Vagina (tissue), 2 donors: Measurements from ENCODE around the gene FSTL5. TPM values are rescaled to one million over a fixed set of nuclear protein-coding genes. Genes with fewer than 3 reads are reported as not detected.

ENCODE experiments used
- DNase-seq, 2 donors: peaks; one replicate each; pipeline ENCODE4 v3.0.0-alpha.2; 2017; ENCODE audit errors: extremely low spot score in 2 of 2
- H3K27ac ChIP-seq: fragments of 200-600 bp; sonication (generic); one replicate; pipeline ENCODE4 v1.5.1; 2019
- H3K27me3 ChIP-seq: fragments of 200-600 bp; sonication (generic); one replicate; pipeline ENCODE4 v1.5.1; 2019
- H3K36me3 ChIP-seq, 2 donors: fragments of 200-600 bp; sonication (generic); one replicate each; pipeline ENCODE4 v1.5.1; 2017 to 2019
- H3K4me1 ChIP-seq: fragments of 200-600 bp; sonication (generic); one replicate; pipeline ENCODE4 v1.5.1; 2019
- H3K4me3 ChIP-seq, 2 donors: fragments of 200-600 bp; sonication (generic); 1 replicate in 1 of 2; 2 replicates in 1 of 2; pipeline ENCODE4 v1.5.1; 2016 to 2019
- H3K9me3 ChIP-seq: fragments of 200-600 bp; sonication (generic); one replicate; pipeline ENCODE4 v1.5.1; 2019
- CTCF ChIP-seq, 3 experiments: fragments of 450-650 bp in 2 of 3; fragments of 200-600 bp in 1 of 3; sonication (generic) in 1 of 3; IDR thresholded peaks; one replicate each; pipeline ENCODE4 v1.5.1; 2017 to 2019; ENCODE audit warnings: antibody characterized with exemption in 3 of 3, mild to moderate bottlenecking in 2 of 3, moderate library complexity in 2 of 3
- POLR2A ChIP-seq, 2 donors: fragments of 450-650 bp; IDR thresholded peaks; one replicate each; pipeline ENCODE4 v1.6.1; 2017; ENCODE audit warnings: antibody characterized with exemption in 2 of 2, mild to moderate bottlenecking in 2 of 2, moderate library complexity in 2 of 2
- POLR2AphosphoS5 ChIP-seq, 2 donors: sonication (generic); formaldehyde crosslinking; IDR thresholded peaks; one replicate each; pipeline ENCODE4 v1.9.0; 2017; ENCODE audit warnings: antibody characterized with exemption in 2 of 2, mild to moderate bottlenecking in 2 of 2, low read depth in 1 of 2; ENCODE audit not compliant: insufficient read depth in 1 of 2
- intact Hi-C: fragments of 100-400 bp; cut with DNase I; formaldehyde crosslinking; loops from one replicate; pipeline ENCODE4 v1.15.1; 2023
- total RNA-seq: library from RNA; depleted of rRNA; stranded (reverse); fragments of >200 nt; gene quantifications from one replicate; pipeline ENCODE4 v1.2.3, GENCODE V29; 2016

Gene FSTL5
- total RNA-seq, 1 donor from 2014 or later: 0.74 TPM

- TF ChIP-seq POLR2AphosphoS5 (IDR thresholded peaks at IDR 0.05; ENCODE audit: insufficient read depth in 1 of 2, low read depth in 1 of 2): no peak
- TF ChIP-seq CTCF (IDR thresholded peaks at IDR 0.05): no peak
- no peak for TF ChIP-seq POLR2A (IDR thresholded peaks at IDR 0.05)
- Histone ChIP-seq H3K9me3 (no peaks in the 10 kb centered on the region), H3K27me3 (no peaks in the 10 kb centered on the region), H3K4me1 (no peaks in the 10 kb centered on the region), H3K27ac (no peak overlapping the region), H3K36me3 (no peaks in the 10 kb centered on the region), H3K4me3 (no peak overlapping the region)
- no peak for DNase-seq
- intact Hi-C loops: no loop called here
Measured at GRCh38 chr4:161403781-161404180, 760.0 kb downstream of the FSTL5 start.

- Histone ChIP-seq H3K4me3 (no peak overlapping the region), H3K4me1 (no peaks in the 10 kb centered on the region), H3K27me3 (no peaks in the 10 kb centered on the region), H3K36me3 (no peaks in the 10 kb centered on the region), H3K9me3 (no peaks in the 10 kb centered on the region), H3K27ac (no peak overlapping the region)
- DNase-seq: no peak
- intact Hi-C loops: no loop called here
- no peak for TF ChIP-seq POLR2AphosphoS5 (IDR thresholded peaks at IDR 0.05; ENCODE audit: insufficient read depth in 1 of 2, low read depth in 1 of 2)
- no peak for TF ChIP-seq POLR2A (IDR thresholded peaks at IDR 0.05)
- TF ChIP-seq CTCF (IDR thresholded peaks at IDR 0.05): no peak
Measured at GRCh38 chr4:161393602-161394001, 770.2 kb downstream of the FSTL5 start.

- TF ChIP-seq CTCF (IDR thresholded peaks at IDR 0.05) (no peak), POLR2A (IDR thresholded peaks at IDR 0.05) (no peak), POLR2AphosphoS5 (IDR thresholded peaks at IDR 0.05; ENCODE audit: insufficient read depth in 1 of 2, low read depth in 1 of 2) (no peak)
- Histone ChIP-seq H3K27ac (no peak overlapping the region), H3K4me1 (no peaks in the 10 kb centered on the region), H3K9me3 (no peaks in the 10 kb centered on the region), H3K36me3 (no peaks in the 10 kb centered on the region), H3K27me3 (no peaks in the 10 kb centered on the region), H3K4me3 (no peak overlapping the region)
- intact Hi-C loops: no loop called here
- no peak for DNase-seq
Measured at GRCh38 chr4:161382655-161383054, 781.1 kb downstream of the FSTL5 start.

- no peak overlapping the region for H3K4me3 ChIP-seq
- no peaks in the 10 kb centered on the region for H3K9me3 ChIP-seq
- no peak for DNase-seq
- no peak overlapping the region for H3K27ac ChIP-seq
- intact Hi-C loops: no loop called here
- H3K4me1 ChIP-seq: no peaks in the 10 kb centered on the region
- H3K36me3 ChIP-seq: no peaks in the 10 kb centered on the region
- no peak for TF ChIP-seq CTCF (IDR thresholded peaks at IDR 0.05)
- TF ChIP-seq POLR2A (IDR thresholded peaks at IDR 0.05): no peak
- TF ChIP-seq POLR2AphosphoS5 (IDR thresholded peaks at IDR 0.05; ENCODE audit: insufficient read depth in 1 of 2, low read depth in 1 of 2): no peak
- H3K27me3 ChIP-seq: no peaks in the 10 kb centered on the region
Measured at GRCh38 chr4:161376275-161376674, 787.5 kb downstream of the FSTL5 start.

GRCh38 chr4:161364681-161365080 lies 799.1 kb downstream of the FSTL5 start:
- Histone ChIP-seq H3K36me3 (no peaks in the 10 kb centered on the region), H3K27me3 (no peaks in the 10 kb centered on the region), H3K4me3 (no peak overlapping the region), H3K4me1 (no peaks in the 10 kb centered on the region), H3K27ac (no peak overlapping the region), H3K9me3 (no peaks in the 10 kb centered on the region)
- DNase-seq: no peak
- intact Hi-C loops: no loop called here
- TF ChIP-seq CTCF (IDR thresholded peaks at IDR 0.05): no peak
- TF ChIP-seq POLR2A (IDR thresholded peaks at IDR 0.05): no peak
- no peak for TF ChIP-seq POLR2AphosphoS5 (IDR thresholded peaks at IDR 0.05; ENCODE audit: insufficient read depth in 1 of 2, low read depth in 1 of 2)
